Hepatocyte (in vitro differentiated cells): ENCODE results near the gene CHID1.

Experiments
- EZH2 ChIP-seq: fragments of 200-600 bp; sonication (generic); IDR thresholded peaks from 2 replicates; pipeline ENCODE4 v1.6.1; 2016; ENCODE audit warnings: antibody characterized with exemption, mild to moderate bottlenecking, borderline replicate concordance
- EZH2phosphoT487 ChIP-seq: fragments of 200-600 bp; sonication (generic); IDR thresholded peaks from one replicate; pipeline ENCODE4 v1.6.1; 2018; ENCODE audit warnings: antibody characterized with exemption, mild to moderate bottlenecking, low read depth, moderate library complexity; ENCODE audit not compliant: unreplicated experiment, severe bottlenecking

- TF ChIP-seq EZH2 (no peak), EZH2phosphoT487 (no peak)
Measured at GRCh38 chr11:818396-819128, 92.0 kb downstream of the CHID1 start, which contains the start of gene PNPLA2.
